ENCODE results near the gene EHMT1.

DNA sequence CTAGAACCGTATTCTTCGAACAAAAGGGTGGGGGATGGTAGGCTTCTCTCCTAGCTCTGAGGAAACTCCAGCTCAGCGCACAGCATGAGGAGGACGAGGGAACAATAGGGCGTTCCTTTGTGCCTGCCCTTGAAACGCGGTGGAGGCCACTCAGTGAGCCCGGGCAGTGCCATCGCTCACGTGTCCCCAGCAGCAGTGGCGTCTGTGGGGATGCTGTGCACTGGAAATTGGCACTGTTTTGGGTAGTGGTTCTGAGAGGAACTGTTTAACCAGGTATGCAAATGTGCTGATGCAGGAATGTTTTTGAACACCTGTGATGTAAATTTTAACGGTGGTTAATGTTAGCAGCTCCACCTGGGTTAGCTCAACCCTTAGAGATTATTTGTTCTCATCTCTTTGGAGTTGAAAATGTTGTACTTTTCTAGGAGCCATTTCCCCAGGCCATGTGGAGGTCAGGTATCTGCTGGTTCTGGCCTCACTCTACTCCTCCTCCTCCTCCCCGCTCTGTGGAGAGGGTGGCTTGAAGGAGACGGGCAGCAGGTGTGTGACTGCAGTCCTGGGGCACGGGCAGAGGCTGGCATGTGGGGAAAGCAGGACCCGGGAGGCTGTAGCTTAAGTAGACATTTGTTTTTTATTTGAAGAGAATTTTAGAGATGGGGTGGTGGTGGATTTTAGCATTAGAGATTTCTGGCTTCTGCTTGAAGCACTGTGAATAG is 48.3 kb downstream of the EHMT1 start:
- no peak for TF ChIP-seq POLR2A (IDR thresholded peaks at IDR 0.05; ENCODE audit: low read length)
- TF ChIP-seq, protein P1, sequence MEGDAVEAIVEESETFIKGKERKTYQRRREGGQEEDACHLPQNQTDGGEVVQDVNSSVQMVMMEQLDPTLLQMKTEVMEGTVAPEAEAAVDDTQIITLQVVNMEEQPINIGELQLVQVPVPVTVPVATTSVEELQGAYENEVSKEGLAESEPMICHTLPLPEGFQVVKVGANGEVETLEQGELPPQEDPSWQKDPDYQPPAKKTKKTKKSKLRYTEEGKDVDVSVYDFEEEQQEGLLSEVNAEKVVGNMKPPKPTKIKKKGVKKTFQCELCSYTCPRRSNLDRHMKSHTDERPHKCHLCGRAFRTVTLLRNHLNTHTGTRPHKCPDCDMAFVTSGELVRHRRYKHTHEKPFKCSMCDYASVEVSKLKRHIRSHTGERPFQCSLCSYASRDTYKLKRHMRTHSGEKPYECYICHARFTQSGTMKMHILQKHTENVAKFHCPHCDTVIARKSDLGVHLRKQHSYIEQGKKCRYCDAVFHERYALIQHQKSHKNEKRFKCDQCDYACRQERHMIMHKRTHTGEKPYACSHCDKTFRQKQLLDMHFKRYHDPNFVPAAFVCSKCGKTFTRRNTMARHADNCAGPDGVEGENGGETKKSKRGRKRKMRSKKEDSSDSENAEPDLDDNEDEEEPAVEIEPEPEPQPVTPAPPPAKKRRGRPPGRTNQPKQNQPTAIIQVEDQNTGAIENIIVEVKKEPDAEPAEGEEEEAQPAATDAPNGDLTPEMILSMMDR (IDR thresholded peaks at IDR 0.05), result no peak
- no peak for TF ChIP-seq HOXA7 (CRISPR knock-in tag; IDR thresholded peaks at IDR 0.05)
- no peak for TF ChIP-seq FOSB (CRISPR knock-in tag; IDR thresholded peaks at IDR 0.05)
- TF ChIP-seq, protein P2, sequence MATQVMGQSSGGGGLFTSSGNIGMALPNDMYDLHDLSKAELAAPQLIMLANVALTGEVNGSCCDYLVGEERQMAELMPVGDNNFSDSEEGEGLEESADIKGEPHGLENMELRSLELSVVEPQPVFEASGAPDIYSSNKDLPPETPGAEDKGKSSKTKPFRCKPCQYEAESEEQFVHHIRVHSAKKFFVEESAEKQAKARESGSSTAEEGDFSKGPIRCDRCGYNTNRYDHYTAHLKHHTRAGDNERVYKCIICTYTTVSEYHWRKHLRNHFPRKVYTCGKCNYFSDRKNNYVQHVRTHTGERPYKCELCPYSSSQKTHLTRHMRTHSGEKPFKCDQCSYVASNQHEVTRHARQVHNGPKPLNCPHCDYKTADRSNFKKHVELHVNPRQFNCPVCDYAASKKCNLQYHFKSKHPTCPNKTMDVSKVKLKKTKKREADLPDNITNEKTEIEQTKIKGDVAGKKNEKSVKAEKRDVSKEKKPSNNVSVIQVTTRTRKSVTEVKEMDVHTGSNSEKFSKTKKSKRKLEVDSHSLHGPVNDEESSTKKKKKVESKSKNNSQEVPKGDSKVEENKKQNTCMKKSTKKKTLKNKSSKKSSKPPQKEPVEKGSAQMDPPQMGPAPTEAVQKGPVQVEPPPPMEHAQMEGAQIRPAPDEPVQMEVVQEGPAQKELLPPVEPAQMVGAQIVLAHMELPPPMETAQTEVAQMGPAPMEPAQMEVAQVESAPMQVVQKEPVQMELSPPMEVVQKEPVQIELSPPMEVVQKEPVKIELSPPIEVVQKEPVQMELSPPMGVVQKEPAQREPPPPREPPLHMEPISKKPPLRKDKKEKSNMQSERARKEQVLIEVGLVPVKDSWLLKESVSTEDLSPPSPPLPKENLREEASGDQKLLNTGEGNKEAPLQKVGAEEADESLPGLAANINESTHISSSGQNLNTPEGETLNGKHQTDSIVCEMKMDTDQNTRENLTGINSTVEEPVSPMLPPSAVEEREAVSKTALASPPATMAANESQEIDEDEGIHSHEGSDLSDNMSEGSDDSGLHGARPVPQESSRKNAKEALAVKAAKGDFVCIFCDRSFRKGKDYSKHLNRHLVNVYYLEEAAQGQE (IDR thresholded peaks at IDR 0.05), result no peak
- no peak for TF ChIP-seq NFE2L2 (conservative IDR thresholded peaks at IDR 0.05; ENCODE audit: low read length)
- no peak for TF ChIP-seq RCOR1 (IDR thresholded peaks at IDR 0.05; ENCODE audit: low read depth, low read length)

All from A549 (cell line).